GM19397 (cell line): ENCODE data around the gene CRYGA.
"Not testable (repeated sequence)": the region's sequence is repeated elsewhere in the genome, so short reads cannot be mapped to it uniquely, and the experiment has no call there.

Experiments
- ATAC-seq: cut with Tn5 transposase; IDR thresholded peaks from one replicate; pipeline ENCODE4 v1.9.1; 2021; ENCODE audit warnings: mild to moderate bottlenecking, moderate library complexity; ENCODE audit not compliant: unreplicated experiment

The CRYGA gene

DNA sequence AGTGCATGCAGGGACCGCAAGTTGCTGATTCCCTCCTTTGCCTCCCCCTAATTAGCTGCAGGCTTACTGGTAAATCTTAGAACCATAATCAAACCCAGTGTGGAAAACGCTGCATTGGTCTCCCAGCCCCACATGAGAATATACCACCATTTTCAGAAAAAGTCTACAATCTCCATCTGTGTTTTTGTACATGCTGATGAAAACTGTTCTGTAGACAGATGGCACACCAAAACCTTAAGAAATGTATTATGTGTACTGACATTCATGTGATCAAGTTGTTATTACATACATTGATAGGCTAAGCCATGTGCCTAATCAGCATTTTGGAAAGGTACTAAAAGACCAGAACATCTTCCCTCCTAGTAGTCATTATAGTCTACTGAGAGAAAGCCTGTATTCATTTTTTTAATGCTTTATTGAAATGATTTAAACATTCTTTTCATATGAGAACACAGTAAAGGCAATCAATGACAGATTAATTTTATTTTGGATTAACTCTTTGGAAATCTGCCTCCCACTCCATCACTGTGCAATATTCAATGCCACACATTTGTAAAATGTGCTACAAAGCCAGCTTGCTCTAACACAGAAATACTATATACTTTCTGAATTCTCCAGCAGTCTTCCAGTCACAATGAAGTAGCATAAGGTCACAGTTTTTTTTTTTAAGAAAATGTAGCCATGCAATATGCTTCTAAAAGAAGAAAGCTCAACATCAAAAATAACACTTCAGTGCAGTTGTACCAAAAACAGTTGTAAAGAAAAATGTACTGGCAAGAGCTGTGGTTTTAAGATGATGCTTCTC, 1.8 kb upstream of the CRYGA start:
- no peak for ATAC-seq

DNA sequence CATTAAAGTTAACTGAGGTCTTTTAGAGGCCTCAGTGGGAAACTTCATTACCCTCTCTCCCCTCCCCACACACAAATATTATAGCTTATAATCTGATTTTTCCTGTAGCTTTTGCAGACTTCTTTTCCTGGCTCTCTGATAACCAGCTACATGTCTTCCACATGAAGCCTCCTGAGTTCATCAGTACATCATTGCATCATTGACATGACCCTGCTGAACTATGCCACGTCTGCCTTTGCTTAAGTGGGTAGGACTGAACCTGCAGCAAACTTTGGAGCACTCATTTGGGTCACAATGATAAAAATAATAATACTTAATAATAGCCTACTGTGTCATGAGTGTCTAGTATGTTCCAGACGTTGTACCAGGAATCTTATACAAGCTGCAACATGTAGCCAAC, 7.0 kb downstream of the CRYGA start:
- no peak for ATAC-seq

DNA sequence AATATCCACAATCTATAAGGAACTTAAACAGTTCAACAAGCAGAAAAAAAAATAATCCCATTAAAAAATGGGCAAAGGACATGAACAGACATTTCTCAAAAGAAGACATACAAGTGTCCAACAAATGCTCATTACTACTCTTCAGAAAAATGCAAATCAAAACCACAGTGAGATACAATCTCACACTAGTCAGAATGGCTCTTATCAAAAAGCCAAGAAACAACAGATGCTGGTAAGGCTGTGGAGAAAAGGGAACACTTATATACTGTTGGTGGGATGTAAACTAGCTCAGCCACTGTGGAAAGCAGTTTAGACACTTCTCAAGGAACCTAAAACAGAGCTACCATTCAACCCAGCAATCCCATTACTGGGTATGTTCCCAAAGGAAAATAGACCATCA, 10.2 kb downstream of the CRYGA start:
- no peak for ATAC-seq

DNA sequence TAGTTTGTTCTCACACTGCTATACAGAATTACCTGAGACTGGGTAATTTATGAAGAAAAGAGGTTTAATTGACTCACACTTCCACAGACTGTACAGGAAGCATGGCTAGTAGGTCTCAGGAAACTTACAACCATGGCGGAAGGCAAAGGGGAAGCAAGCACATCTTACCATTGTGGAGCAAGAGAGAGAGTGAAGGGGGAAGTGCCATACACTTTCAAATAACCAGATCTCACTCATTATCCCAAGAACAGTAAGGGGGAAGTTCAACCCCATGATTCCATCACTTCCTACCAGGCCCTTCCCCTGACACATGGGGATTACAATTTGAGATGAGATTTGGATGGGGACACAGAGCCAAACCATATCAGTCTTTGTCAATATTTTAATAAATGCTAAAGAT, 12.4 kb downstream of the CRYGA start:
- ATAC-seq, result no peak

DNA sequence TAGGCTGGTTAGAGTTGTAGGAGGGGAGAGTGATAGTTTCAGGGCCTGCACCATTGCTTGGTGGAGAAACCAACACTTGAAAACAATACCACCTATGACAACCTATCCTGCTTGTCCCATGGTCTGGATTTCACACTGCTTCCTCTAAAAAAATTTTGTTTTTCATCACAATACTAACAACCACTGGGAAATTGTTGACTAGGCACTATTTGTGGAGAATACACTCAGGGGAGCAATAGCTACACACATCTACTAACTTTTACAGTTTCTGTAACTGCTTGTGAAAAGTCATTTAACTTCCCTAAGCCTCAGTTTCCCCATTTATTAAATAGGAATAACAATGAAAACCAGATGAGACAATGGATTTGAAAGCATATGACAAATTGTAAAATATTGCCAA, 13.3 kb downstream of the CRYGA start:
- ATAC-seq, result no peak

DNA sequence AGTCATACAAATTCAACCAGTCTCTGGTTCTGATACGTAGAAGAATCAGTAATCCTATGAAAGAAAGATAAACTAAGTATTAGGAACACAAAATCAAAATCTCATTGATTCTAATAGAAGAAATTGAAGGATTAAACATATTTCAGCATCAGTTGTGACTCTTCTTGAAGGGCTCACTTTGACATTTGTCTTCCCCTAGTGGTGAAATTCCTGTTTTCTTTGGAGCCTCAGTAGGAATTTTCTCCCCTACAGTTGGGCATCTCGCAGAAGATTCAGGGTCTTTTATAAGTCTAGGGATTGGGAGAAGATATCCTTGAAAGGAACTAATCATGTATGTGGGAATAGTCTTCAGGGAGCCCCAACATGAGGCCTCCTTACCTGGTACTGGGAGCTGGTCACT, 14.6 kb downstream of the CRYGA start:
- ATAC-seq, result no peak

DNA sequence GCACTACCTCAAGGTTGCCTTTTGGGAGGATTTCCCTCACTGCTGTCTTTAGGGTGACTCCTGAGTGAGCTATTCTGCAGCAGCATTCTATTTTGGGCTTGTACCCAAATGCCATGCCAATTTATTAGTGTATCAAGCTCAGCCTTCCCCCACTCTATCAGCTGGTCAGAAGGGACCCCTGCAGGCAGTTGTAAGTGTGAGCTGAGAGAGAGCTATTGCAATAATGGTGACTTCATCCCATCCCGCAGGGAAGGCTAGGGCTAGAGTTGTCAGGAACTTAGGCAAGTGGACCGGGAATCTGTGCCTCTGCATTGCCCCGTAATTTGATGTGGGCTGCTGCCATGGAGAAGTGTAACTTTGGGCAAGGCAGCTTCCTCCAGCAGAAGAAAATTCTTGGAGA, 15.6 kb downstream of the CRYGA start:
- ATAC-seq, result no peak

DNA sequence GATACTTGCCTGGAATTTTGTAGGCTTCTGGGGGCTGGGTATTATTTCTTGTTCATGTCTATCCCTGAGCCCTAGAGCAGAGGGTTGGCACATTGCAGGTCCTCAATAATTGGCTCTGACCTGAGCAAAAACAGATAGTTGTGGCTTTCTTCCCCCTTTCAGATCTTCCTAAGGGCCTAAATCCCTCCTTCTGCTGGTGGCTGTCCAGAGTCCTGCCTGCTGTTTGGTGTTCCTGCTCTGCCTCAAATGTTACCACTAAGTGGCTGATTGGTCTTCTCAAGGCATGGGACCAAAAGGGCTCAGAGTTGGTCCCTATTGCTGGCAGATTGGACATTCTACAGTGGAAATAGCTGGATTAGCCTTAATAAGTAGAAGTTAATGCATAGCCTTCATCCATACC, 16.4 kb downstream of the CRYGA start:
- no peak for ATAC-seq

DNA sequence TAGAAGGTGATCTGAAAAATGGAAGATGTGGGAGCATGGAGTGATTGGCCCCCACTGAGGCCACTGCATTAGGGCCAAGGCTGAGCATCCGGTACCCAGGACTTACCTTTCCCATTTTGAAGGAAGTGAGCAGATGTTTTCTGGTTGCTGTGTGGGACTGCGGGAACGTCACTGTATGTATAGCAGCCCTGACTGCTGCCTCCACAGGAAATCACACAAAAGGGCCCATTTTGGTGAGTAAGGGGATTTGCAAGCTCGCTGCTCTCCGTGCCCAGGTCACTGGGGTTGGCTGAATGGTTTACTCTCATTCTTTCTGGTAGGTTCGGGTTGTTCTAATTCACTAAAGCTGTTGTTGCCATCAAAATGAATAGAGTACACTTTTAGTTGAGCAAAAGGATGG, 17.4 kb downstream of the CRYGA start, which contains the start of gene CRYGB:
TSS of gene CRYGB (minus strand) at position 153 of the 400 bp plus-strand sequence. CDS start at position 115, 38 bp downstream.
- ATAC-seq, result no peak

DNA sequence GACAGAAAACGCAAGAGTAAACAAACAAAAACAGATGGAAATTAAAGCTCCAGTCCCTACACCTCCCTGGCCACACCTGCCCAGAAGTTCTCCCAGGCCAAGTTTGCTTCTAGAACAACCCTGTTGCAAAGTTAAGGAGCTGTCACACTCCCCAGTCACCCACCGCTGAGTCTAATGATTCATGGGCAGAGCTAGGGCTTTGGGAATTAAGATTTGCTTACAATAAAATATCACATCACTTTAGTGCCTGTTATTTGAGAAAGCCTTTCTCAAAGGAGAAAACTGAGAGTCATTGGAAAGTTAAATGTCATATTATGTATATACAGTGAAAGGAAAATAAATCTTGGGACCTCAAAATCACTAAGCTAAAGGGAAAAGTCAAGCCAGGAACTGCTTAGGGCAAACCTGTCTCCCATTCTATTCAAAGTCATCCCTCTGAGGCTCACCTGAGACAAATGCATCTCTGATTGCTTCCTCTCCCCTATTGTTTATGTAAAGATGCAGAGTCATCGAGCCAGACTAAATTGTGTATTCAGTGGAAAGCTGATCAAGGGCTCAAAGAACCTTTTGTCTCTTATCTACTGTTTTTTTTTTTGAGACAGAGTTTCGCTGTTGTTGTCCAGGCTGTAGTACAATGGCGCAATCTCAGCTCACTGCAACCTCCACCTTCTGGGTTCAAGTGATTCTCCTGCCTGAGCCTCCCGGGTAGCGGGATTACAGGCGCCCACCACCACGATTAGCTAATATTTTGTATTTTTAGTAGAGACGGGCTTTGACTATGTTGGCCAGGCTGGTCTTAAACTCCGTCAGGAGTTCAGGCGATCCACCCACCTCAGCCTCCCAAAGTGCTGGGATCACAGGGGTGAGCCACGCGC, 20.2 kb downstream of the CRYGA start:
- ATAC-seq, result no peak

DNA sequence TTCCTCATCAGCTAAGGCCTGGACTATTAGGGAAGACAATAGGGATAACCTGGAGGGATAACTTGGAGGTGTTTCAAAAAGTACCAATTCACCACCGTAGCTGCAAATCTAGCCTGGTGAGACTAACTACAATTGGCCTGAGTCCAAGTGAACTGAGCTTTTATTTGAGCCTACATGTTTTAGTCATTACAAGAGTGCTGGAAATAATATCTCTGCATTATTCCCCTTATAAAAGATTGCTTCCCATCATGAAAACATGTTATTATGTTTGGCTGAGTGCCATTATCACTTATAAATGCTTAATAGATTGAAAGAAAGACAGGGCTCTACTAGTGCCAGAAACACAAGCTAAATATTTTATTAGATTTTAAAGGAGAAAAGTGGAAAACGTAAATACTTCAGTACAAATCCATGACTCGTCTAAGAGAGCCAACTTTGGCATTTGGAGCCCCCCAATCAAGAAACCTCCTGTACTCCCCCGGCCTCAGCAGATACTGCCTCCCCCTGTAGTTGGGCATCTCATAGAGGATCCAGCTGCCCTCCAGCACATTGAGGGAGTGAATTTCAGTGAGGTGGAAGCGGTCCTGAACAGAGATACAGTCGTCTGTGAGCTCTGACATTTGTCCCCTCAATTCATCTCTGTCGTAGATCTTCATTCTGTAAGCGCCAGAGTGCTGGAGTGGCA, 21.0 kb downstream of the CRYGA start:
- ATAC-seq, result no peak

DNA sequence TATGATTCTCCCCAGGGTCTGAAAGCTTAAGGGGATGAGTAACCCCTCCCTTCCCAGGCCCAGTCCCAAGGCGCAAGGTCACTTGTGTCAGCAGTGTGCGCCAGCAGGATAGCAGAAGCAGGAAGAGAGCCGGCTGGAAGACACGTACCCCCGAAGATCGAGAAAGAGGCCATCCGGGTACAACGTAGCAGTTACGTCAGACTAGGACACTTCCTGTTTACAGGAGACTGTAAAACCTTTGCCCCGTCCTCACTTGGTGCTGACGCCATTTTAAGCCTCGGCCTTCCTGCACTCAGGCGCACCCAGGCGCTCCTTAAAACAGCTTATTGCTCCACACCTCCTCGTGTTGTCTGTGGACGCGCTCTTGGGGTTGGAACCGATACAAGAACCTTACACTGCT, 23.9 kb downstream of the CRYGA start:
- no peak for ATAC-seq

DNA sequence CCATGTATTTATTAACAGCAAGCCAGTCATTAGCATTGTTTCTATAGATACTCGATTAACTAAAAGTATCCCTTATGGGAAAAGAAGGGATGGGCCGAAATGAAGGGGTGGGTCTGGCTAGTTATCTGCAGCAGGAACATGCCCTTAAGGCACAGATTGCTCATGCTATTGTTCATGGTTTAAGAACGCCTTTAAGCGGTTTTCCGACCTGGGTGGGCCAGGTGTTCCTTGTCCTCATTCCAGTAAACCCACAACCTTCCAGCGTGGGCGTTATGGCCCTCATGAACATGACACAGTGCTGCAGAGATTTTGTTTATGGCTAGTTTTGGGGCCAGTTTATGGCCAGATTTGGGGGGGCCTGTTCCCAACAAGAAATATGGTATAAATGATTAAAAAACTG, 25.1 kb downstream of the CRYGA start:
- not testable (repeated sequence) for ATAC-seq

DNA sequence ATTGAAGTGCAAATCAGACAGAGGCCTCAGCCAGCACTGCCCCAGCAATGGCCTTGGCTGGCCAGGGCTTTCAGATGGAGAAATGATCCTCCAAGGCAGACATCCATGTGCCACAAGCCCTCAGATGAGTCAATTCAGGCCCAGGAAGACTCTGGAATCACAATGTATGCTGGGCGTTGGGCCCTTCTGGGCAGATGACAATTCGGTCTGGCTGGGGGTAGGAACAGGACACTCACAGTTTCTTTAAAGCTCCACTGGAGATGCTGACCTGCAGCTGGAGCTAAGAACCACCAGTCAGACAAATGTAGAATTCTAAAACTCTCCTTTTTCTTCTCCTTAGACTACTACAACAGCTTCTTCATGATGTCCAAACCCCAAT, 26.7 kb downstream of the CRYGA start:
- ATAC-seq, result no peak

DNA sequence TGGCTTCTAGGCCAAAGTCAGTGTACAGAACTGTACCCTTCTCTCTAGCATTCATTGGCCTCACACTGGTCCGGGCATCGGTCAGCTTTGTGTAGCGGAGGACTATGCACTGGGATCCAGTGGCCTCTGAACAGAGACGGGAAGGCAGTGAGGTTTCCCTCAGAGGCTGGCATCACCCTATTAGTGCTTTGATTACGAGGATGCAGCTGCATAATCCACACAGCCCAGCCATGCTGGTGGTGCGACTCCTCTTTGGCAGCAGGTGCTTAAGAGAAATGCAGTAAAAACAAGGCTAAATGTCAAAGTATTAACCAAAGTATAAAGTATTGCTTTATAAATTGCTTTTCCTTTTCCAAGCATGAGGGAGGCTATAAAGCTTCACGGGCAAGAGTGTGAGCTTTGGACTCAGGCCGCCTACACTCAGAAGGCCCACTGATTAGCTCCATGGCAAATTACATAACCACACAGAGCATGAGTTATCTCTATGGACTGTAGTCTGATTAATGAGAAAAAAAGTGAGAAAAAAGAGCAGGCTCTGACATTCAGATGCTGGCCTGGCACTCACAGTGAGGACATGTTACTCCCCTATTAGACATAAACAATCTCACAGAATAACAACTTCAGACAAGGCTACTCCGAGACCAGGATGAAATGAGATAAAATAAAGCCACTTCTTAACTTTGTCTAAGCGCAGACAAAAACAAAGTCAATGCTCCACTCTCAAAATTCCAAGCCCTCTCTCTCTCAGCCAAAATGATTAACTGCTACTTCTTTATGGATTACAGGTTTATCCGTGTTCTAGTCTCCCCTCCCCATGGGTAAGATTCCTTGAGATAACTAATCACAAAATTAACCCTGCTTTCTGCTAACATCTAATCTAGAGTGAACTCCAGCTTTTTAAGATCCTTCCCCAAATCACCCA, 27.3 kb downstream of the CRYGA start:
- no peak for ATAC-seq

DNA sequence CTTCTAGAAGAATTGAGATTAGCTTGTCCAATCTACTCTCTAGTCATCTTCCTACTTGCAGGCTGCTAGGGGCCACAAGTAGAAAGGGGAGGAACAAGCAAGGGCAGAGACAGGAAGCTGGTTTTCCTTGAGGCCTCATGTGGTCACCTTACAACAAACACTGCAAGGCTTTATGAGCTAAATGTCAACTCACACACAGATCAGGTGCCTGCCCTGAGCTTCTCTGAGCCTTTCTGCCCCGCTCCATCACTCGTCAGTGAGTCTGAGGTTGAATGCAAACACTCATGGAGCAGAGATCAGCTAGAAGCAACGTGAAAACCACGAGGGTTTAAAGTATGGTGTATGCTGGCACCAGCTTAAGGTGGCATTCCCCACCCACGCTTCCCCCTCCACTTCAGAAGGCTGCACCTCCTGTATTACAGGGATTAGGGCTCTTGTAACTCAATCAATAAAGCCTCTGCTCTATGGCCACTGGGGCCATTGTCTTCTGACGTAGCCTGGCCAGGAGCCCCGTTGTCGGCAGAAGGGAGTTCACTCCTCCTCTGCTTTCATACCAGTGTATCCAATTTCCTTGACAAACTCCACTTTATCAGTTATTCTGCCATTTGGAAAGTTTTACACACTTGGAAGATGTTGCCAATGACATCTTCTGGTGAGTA, 28.3 kb downstream of the CRYGA start:
- no peak for ATAC-seq

DNA sequence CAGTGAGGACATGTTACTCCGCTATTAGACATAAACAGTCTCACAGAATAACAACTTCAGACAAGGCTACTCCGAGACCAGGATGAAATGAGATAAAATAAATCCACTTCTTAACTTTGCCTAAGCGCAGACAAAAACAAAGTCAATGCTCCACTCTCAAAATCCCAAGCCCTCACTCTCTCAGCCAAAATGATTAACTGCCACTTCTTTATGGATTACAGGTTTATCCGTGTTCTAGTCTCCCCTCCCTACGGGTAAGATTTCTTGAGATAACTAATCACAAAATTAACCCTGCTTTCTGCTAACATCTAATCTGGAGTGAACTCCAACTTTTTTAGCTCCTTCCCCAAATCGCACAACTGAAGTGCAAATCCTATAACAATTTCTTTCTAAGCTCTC, 32.7 kb downstream of the CRYGA start:
- no peak for ATAC-seq

DNA sequence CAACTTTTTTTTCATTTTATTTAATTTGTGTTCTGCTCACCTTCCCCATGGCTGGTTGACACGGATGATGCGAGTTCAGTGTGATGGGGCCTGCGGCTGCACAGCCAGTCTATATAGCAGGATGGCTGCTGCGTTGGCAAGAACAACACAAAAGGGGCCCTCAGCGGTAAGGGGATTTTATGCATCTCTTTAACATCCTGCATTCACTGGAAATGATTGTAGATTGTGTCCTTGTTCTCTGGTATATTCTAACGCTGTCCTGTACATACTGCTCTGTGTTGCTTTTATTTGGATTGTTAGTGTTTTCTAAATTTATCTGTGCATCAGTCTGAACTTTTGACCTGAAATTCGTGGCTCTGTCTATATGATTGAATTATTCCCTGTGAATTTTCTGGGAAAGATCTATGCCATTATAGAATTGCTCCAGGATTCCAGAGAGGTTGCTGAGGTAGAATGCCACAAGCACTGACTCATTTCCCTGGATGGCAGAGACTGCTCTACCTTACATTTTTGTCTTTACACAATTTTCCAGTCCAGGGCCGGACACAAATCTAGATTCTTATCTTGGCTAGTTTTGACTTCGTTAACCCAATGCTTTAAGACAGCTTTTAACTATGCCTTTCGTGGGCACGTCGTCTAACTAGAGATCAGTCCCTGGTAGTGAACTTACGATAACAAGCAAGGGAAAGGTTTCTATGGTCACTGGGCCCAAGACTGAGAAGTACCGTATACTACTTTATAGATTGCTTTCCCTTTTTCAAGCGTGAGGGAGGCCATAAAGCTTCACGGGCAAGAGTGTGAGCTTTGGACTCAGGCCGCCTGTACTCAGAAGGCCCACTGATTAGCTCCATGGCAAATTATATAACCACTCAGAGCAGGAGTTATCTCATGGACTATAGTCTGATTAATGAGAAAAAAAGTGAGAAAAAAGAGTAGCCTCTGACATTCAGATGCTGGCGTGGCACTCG, 33.4 kb downstream of the CRYGA start, which contains the start of gene CRYGC:
TSS of gene CRYGC (minus strand) at position 85 of the 968 bp plus-strand sequence. CDS start at position 49, 36 bp downstream.
- ATAC-seq, result no peak

DNA sequence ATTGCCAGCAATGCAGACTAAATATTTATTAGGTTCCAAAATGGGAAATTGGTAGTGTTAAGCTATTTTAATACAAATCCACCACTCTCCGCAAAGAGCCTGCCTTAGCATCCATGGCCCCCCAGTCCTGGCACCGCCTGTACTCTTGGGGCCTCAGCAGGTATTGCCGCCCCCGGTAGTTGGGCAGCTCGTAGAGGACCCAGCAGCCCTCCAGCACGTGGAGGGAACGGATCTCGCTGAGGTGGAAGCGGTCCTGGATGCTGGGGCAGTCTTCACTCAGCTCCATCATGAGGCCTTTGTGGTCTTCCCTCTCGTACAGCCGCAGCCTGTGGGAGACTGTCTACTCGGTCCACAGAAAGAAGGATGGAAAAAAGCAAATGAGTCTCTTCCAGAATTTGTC, 35.3 kb downstream of the CRYGA start:
- no peak for ATAC-seq
